Hepatocyte (in vitro differentiated cells): ENCODE results near the gene DPAGT1.

Source experiments
- CTCF ChIP-seq: fragments of 200-600 bp; sonication (generic); IDR thresholded peaks from 2 replicates; pipeline ENCODE4 v1.5.1; 2016; ENCODE audit warnings: antibody characterized with exemption, mild to moderate bottlenecking; ENCODE audit not compliant: poor library complexity
- EZH2 ChIP-seq: fragments of 200-600 bp; sonication (generic); IDR thresholded peaks from 2 replicates; pipeline ENCODE4 v1.6.1; 2016; ENCODE audit warnings: antibody characterized with exemption, mild to moderate bottlenecking, borderline replicate concordance

DNA sequence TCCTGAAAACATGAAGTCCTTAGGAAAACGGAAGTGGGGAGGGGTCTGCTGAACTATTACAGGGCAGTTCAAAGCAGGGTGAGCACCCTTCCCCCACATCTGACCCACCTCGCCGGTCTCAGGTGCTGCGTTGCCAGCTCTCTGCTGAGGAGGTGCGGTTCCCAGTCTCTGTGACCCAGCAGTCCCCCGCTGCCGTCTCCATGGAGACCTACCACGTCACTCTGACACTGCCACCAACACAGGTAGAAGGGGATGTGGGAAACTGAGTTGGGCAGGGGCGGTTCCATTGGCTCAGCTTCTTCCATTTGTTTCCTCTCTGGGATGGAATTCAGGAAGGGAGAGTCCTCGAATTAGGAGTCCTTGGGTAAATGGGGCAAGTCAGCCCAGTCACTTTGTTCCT, 8.8 kb upstream of the DPAGT1 start:
- no peak for TF ChIP-seq CTCF
- no peak for TF ChIP-seq EZH2
